NB4 (cell line): ENCODE results near the gene TCF12.
A peak's percentile ranks its signal among the peaks of the same experiment; 100 is the strongest.

ENCODE experiments used
- DNase-seq: peaks from one replicate; pipeline ENCODE4 v3.0.0; 2010; ENCODE audit warnings: low read depth
- H3K4me3 ChIP-seq: one replicate; pipeline ENCODE4 v1.5.1; 2011; ENCODE audit warnings: mild to moderate bottlenecking, low read depth, low read length, moderate library complexity
- CTCF ChIP-seq: IDR thresholded peaks from one replicate; pipeline ENCODE4 v1.5.1; 2012; ENCODE audit warnings: low read depth, low read length
- MAX ChIP-seq: IDR thresholded peaks from 2 replicates; pipeline ENCODE4 v1.6.1; 2011; ENCODE audit warnings: low read depth, low read length
- MYC ChIP-seq: IDR thresholded peaks from 2 replicates; pipeline ENCODE4 v1.6.1; 2011; ENCODE audit warnings: low read depth, low read length
- POLR2A ChIP-seq: IDR thresholded peaks from 2 replicates; pipeline ENCODE4 v1.6.1; 2011; ENCODE audit warnings: mild to moderate bottlenecking; ENCODE audit not compliant: insufficient read length; ENCODE audit errors: extremely low read depth

Gene TCF12

GRCh38 chr15:57306161-57306943 lies 387.9 kb downstream of the TCF12 start:
- TF ChIP-seq MAX = no peak
- TF ChIP-seq CTCF = peak; percentile 56
- no peak for TF ChIP-seq POLR2A
- TF ChIP-seq MYC = no peak
- peak; percentile 55 for DNase-seq
- peak overlapping the region; percentile 43 for H3K4me3 ChIP-seq

GRCh38 chr15:57306944-57307411 lies 388.5 kb downstream of the TCF12 start:
- no peak for TF ChIP-seq MYC
- no peak for TF ChIP-seq MAX
- no peak for TF ChIP-seq POLR2A
- TF ChIP-seq CTCF = no peak
- H3K4me3 ChIP-seq = no peak overlapping the region

GRCh38 chr15:57307527-57308169 lies 389.2 kb downstream of the TCF12 start:
- DNase-seq = no peak
- no peak overlapping the region for H3K4me3 ChIP-seq
- no peak for TF ChIP-seq CTCF
- TF ChIP-seq MAX = no peak
- no peak for TF ChIP-seq MYC
- no peak for TF ChIP-seq POLR2A

More at GRCh38 chr15:57306944-57307411, 388.5 kb downstream of the TCF12 start:
- no peak for DNase-seq

- DNase-seq = no peak
- TF ChIP-seq POLR2A = no peak
- no peak for TF ChIP-seq CTCF
- no peak for TF ChIP-seq MAX
- no peak for TF ChIP-seq MYC
- H3K4me3 ChIP-seq = no peak overlapping the region
Measured at GRCh38 chr15:57308170-57308545, 389.7 kb downstream of the TCF12 start.

GRCh38 chr15:57309856-57310760 lies 391.7 kb downstream of the TCF12 start:
- TF ChIP-seq MAX (no peak), POLR2A (peak; percentile 4)
- DNase-seq = no peak
- no peak overlapping the region for H3K4me3 ChIP-seq
